H1 (cell line): ENCODE data around the gene PIGM. TPM values are rescaled to one million over a fixed set of nuclear protein-coding genes. Genes with fewer than 3 reads are reported as not detected.

Experiments
- CTCF ChIA-PET: fragments of 300-600 bp; sonication (Branson Sonifier 250); formaldehyde crosslinking; loops from one replicate; lab custom pipeline; 2021; ENCODE audit not compliant: partially characterized antibody; lab: Charles Lee
- POLR2A ChIA-PET: fragments of 300-600 bp; sonication (Branson Sonifier 250); formaldehyde crosslinking; loops from one replicate; lab custom pipeline; 2021; ENCODE audit warnings: inconsistent platforms; ENCODE audit not compliant: partially characterized antibody; lab: Charles Lee
- DNase-seq, 2 experiments: peaks; one replicate each; pipeline versions ENCODE4 v3.0.0 to v3.0.0-alpha.2; 2010 to 2022; ENCODE audit warnings: low spot score in 2 of 2, low read depth in 1 of 2, mixed read lengths in 1 of 2
- FAIRE-seq: peaks from 2 replicates; lab custom pipeline; 2011; peaks lifted over from hg19 to GRCh38; lab: Jason Lieb, UNC
- H2AFZ ChIP-seq: 2 replicates; pipeline ENCODE4 v1.8.1; 2012; ENCODE audit warnings: low read length, inconsistent platforms
- H2AK5ac ChIP-seq: 2 replicates; pipeline ENCODE4 v1.6.1; 2013; ENCODE audit warnings: low read depth, low read length
- H2BK120ac ChIP-seq: replicated peaks from 2 replicates; pipeline ENCODE3; 2013; ENCODE audit warnings: low read depth, low read length, inconsistent platforms
- H2BK12ac ChIP-seq: 2 replicates; pipeline ENCODE4 v1.6.1; 2013; ENCODE audit warnings: low read depth, low read length
- H2BK15ac ChIP-seq: 2 replicates; pipeline ENCODE4 v1.6.1; 2013; ENCODE audit warnings: low read length
- H2BK20ac ChIP-seq: 2 replicates; pipeline ENCODE4 v1.6.1; 2013; ENCODE audit warnings: low read length
- H2BK5ac ChIP-seq: 2 replicates; pipeline ENCODE4 v1.6.1; 2013; ENCODE audit warnings: low read depth, low read length
- H3K14ac ChIP-seq: 2 replicates; pipeline ENCODE4 v1.6.1; 2013; ENCODE audit warnings: inconsistent platforms; ENCODE audit not compliant: insufficient read length
- H3K18ac ChIP-seq: 2 replicates; pipeline ENCODE4 v1.6.1; 2013; ENCODE audit warnings: low read length; ENCODE audit errors: extremely low read depth
- H3K23ac ChIP-seq: 2 replicates; pipeline ENCODE4 v1.6.1; 2013; ENCODE audit warnings: inconsistent platforms; ENCODE audit not compliant: insufficient read length
- H3K23me2 ChIP-seq: 2 replicates; pipeline ENCODE4 v1.6.1; 2013; ENCODE audit warnings: low read depth, low read length
- H3K27ac ChIP-seq: 2 replicates; pipeline ENCODE4 v1.6.1; 2011; ENCODE audit warnings: low read depth, low read length, inconsistent platforms
- H3K27me3 ChIP-seq, 4 experiments: replicated peaks in 1 of 4; 1 replicate in 1 of 4; 2 replicates in 3 of 4; pipeline versions ENCODE4 v1.6.1 to v1.8.1; 2011 to 2013; ENCODE audit warnings: low read length in 3 of 4, mild to moderate bottlenecking in 3 of 4, inconsistent platforms in 2 of 4, mixed read lengths in 2 of 4, moderate library complexity in 1 of 4; ENCODE audit not compliant: control insufficient read depth in 3 of 4, insufficient read depth in 3 of 4; ENCODE audit errors: extremely low read depth in 1 of 4
- H3K36me3 ChIP-seq, 4 experiments: 2 replicates each; pipeline versions ENCODE4 v1.6.1 to v1.8.1; 2011 to 2013; ENCODE audit warnings: mild to moderate bottlenecking in 4 of 4, low read length in 3 of 4, moderate library complexity in 2 of 4, control low read depth in 1 of 4, inconsistent platforms in 1 of 4; ENCODE audit not compliant: insufficient read depth in 4 of 4, control insufficient read depth in 2 of 4
- H3K4ac ChIP-seq: replicated peaks from 2 replicates; pipeline ENCODE3; 2013; ENCODE audit warnings: low read length, low read depth, mixed read lengths, inconsistent platforms; ENCODE audit not compliant: insufficient read length
- H3K4me1 ChIP-seq, 4 experiments: replicated peaks in 1 of 4; 1 replicate in 1 of 4; 2 replicates in 3 of 4; pipeline versions ENCODE4 v1.6.1 to v1.8.1; 2011 to 2013; ENCODE audit warnings: low read length in 3 of 4, inconsistent platforms in 2 of 4, mixed read lengths in 1 of 4; ENCODE audit not compliant: insufficient read depth in 4 of 4, control insufficient read depth in 3 of 4
- H3K4me2 ChIP-seq, 2 experiments: 2 replicates each; pipeline versions ENCODE4 v1.6.1 to v1.8.1; 2011 to 2013; ENCODE audit warnings: low read depth in 2 of 2, low read length in 2 of 2, control low read depth in 1 of 2, inconsistent platforms in 1 of 2, mild to moderate bottlenecking in 1 of 2; ENCODE audit not compliant: insufficient read depth in 1 of 2
- H3K4me3 ChIP-seq, 4 experiments: fragments of 200-600, 300-600 bp in 1 of 4; sonication (generic), shearing (Covaris generic), sonication (Bioruptor Twin) in 1 of 4; 2 replicates each; pipeline versions ENCODE4 v1.5.1 to v1.8.1; 2011 to 2016; ENCODE audit warnings: low read length in 4 of 4, low read depth in 3 of 4, control low read depth in 2 of 4, inconsistent platforms in 2 of 4, mild to moderate bottlenecking in 2 of 4, mixed read lengths in 1 of 4, moderate library complexity in 1 of 4; ENCODE audit not compliant: insufficient read depth in 2 of 4; ENCODE audit errors: extremely low read depth in 1 of 4
- H3K56ac ChIP-seq: replicated peaks from 2 replicates; pipeline ENCODE3; 2013; ENCODE audit warnings: low read depth, mild to moderate bottlenecking, mixed read lengths, low read length, inconsistent platforms; ENCODE audit not compliant: insufficient read length
- H3K79me1 ChIP-seq: 2 replicates; pipeline ENCODE4 v1.6.1; 2013; ENCODE audit warnings: low read depth, low read length, control low read depth
- H3K79me2 ChIP-seq, 2 experiments: 2 replicates each; pipeline versions ENCODE4 v1.6.1 to v1.8.1; 2012 to 2013; ENCODE audit warnings: low read length in 2 of 2, mild to moderate bottlenecking in 2 of 2, inconsistent platforms in 1 of 2; ENCODE audit not compliant: insufficient read depth in 2 of 2, control insufficient read depth in 1 of 2
- H3K9ac ChIP-seq, 4 experiments: replicated peaks in 1 of 4; 1 replicate in 1 of 4; 2 replicates in 3 of 4; pipeline versions ENCODE4 v1.6.1 to v1.8.1; 2011 to 2013; ENCODE audit warnings: low read depth in 3 of 4, low read length in 3 of 4, control low read depth in 2 of 4, mild to moderate bottlenecking in 2 of 4, moderate library complexity in 2 of 4, inconsistent platforms in 1 of 4; ENCODE audit errors: extremely low read depth in 1 of 4
- H3K9me3 ChIP-seq, 2 experiments: 2 replicates each; pipeline versions ENCODE4 v1.6.1 to v1.8.1; 2012 to 2013; ENCODE audit warnings: mild to moderate bottlenecking in 2 of 2, moderate library complexity in 2 of 2, control low read depth in 1 of 2, inconsistent platforms in 1 of 2, low read depth in 1 of 2, low read length in 1 of 2, mixed read lengths in 1 of 2; ENCODE audit not compliant: insufficient read depth in 2 of 2
- H4K20me1 ChIP-seq, 2 experiments: replicated peaks in 1 of 2; 2 replicates each; pipeline versions ENCODE3 to v1.8.1; 2011 to 2013; ENCODE audit warnings: inconsistent platforms in 2 of 2, low read length in 2 of 2, mild to moderate bottlenecking in 1 of 2; ENCODE audit not compliant: insufficient read depth in 2 of 2, control insufficient read depth in 1 of 2
- H4K5ac ChIP-seq: 2 replicates; pipeline ENCODE4 v1.6.1; 2013; ENCODE audit warnings: low read length, low read depth, mixed read lengths, inconsistent platforms; ENCODE audit not compliant: insufficient read length
- H4K8ac ChIP-seq: 2 replicates; pipeline ENCODE4 v1.8.0; 2013; ENCODE audit warnings: mild to moderate bottlenecking, moderate library complexity, low read length, inconsistent platforms; ENCODE audit not compliant: insufficient read depth; ENCODE audit errors: extremely low read depth
- H4K91ac ChIP-seq: replicated peaks from 2 replicates; pipeline ENCODE3; 2013; ENCODE audit warnings: low read length, mixed read lengths, inconsistent platforms; ENCODE audit not compliant: insufficient read length
- MAFK ChIP-seq: IDR thresholded peaks from 2 replicates; pipeline ENCODE4 v1.6.1; 2012; ENCODE audit warnings: low read depth, mild to moderate bottlenecking, improper control_type of control experiment, low read length
- RNF2 ChIP-seq: fragments of 200-900, 300-1000 bp; sonication (generic); IDR thresholded peaks from 2 replicates; pipeline ENCODE4 v1.7.1; 2016; ENCODE audit warnings: borderline replicate concordance, low read depth, mild to moderate bottlenecking, antibody characterized with exemption, low read length; ENCODE audit not compliant: poor library complexity, severe bottlenecking; ENCODE audit errors: missing control alignments
- WGBS, 2 experiments: shearing (Covaris generic) in 1 of 2; methylation state at CpG; one replicate each; pipeline versions ENCODE4 v1.1.6 to v1.1.7; 2013 to 2015; ENCODE audit warnings: low lambda C conversion rate in 2 of 2, mixed read lengths in 2 of 2, inconsistent platforms in 1 of 2, low coverage in 1 of 2, missing lambda C conversion rate in 1 of 2; ENCODE audit not compliant: insufficient replicate concordance in 2 of 2, insufficient coverage in 1 of 2, insufficient read length in 1 of 2; ENCODE audit errors: extremely low coverage in 1 of 2, missing lambda C conversion rate in 1 of 2; 5-methylcytosine and 5-hydroxymethylcytosine counted together
- polyA plus RNA-seq, 7 experiments: library from polyadenylated mRNA; depleted of rRNA in 3 of 7; stranded (reverse) in 5 of 7; unstranded in 2 of 7; fragments of >200 nt in 5 of 7; fragments of 200-250 nt in 2 of 7; gene quantifications; 1 replicate in 5 of 7; 2 replicates in 1 of 7; 4 replicates in 1 of 7; pipeline versions ENCODE4 v1.2.1 to v1.2.3, GENCODE V29; 2011 to 2013; ENCODE audit warnings: missing spikeins in 2 of 7, mixed read lengths in 2 of 7
- total RNA-seq: library from RNA; stranded (reverse); fragmentation: NEBNext Ultra II Directional; extraction: Animal tissue kit (Norgen Biotek cat#: 25700); gene quantifications from 2 replicates; pipeline ENCODE4 v1.2.1, GENCODE V29; 2021

PIGM gene
- total and polyA plus RNA-seq, 2 of the 8 experiments (the other 6 are each of a cell fraction or from before 2014, with no cell fraction given): 5.4 to 6.0 TPM

- Histone ChIP-seq H4K91ac (no peak overlapping the region), H2AFZ (no peak overlapping the region; the same call in 1 of the 2 replicates), H2BK15ac (no peak overlapping the region), H3K56ac (no peak overlapping the region), H3K18ac (no peak overlapping the region), H3K4me2 (no peak overlapping the region), H4K8ac (no peak overlapping the region), H2BK20ac (no peak overlapping the region), H2BK120ac (no peak overlapping the region), H4K20me1 (no peaks in the 10 kb centered on the region), H2BK5ac (no peak overlapping the region), H3K23me2 (no peaks in the 10 kb centered on the region; the same call in 1 of the 2 replicates), H3K14ac (no peak overlapping the region), H3K79me2 (no peaks in the 10 kb centered on the region), H3K27me3 (no peaks in the 10 kb centered on the region; a peak in 1 of 7 replicates), H3K9me3 (no peaks in the 10 kb centered on the region), H3K79me1 (no peaks in the 10 kb centered on the region), H3K36me3 (no peaks in the 10 kb centered on the region), H2AK5ac (no peak overlapping the region), H3K27ac (no peak overlapping the region), H3K4me1 (no peaks in the 10 kb centered on the region), H2BK12ac (no peak overlapping the region), H3K4ac (no peak overlapping the region), H4K5ac (no peak overlapping the region), H3K4me3 (no peak overlapping the region), H3K9ac (no peak overlapping the region), H3K23ac (no peak overlapping the region)
- ChIA-PET CTCF (interaction anchor here (0.5 to 13.8 kb wide), 8 partner anchors 11 to 199 kb away, joined by 3 to 696 read pairs (median 10); partner anchors contain the start of genes FCRL6, IGSF9 and SLAMF9), POLR2A (interaction anchor here (1.1 kb wide), 1 partner anchor 55 kb away, joined by 3 read pairs; no protein-coding TSS in a partner anchor)
- WGBS, 2 experiments: 87% methylated on average over 2 of the region's 2 CpGs; no CpG with 5 or more reads in 1 of the 2 experiments
- FAIRE-seq (no peak), DNase-seq (no peak)
- TF ChIP-seq RNF2 (no peak), MAFK (0 out of 2 replicates have a peak, but pooled peaks have one; percentile 30)
These were observed 30.4 kb downstream of the PIGM start for GRCh38 chr1:160001440-160001839.
